Measurements from ENCODE around the gene ZNF709. TPM values are rescaled to one million over a fixed set of nuclear protein-coding genes. Genes with fewer than 3 reads are reported as not detected.
A peak's percentile ranks its signal among the peaks of the same experiment; 100 is the strongest.
"Not testable (repeated sequence)": the region's sequence is repeated elsewhere in the genome, so short reads cannot be mapped to it uniquely, and the experiment has no call there.

ZNF709 gene
- total RNA-seq, 2 donors from 2014 or later, result 1.4 to 3.5 TPM

DNA sequence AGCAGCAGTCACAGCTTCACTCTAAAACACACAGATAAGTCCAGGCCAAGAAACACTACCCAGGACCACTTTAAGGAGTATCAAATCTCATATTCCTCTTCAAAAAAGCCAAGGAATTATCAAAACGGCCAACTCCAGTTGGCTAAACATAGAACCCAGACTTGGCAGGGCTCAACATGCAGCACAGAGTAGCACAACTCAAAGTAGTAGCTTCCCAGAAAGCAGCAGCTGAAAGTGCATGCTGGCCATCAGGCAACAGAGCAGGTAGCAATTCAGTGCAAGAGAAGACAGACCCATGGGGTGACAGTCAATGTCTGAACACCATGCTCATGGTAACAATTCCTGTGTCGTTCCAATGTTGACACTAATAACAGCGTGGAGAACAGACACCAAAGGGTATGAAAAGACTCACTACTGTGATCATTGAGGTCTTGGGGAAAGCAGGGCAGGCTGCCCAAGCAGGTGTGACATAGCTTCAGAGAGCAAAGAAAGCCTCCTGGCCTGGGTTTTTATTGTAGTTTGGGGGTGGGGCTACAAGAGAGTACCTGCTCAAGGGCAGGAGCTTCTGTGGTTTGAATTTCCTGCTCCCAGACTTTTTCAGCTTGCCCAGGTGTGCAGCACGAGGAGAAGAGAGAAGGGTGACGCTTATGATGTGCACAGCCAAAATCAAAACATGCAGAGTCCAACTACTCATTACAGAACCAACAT is 6.2 kb downstream of the ZNF709 start:
- DNase-seq (ENCODE audit: low spot score) (no peak), ATAC-seq (ENCODE audit: insufficient number of reproducible peaks, low FRiP score, low read depth) (no peak)
- Histone ChIP-seq H3K27me3 (replicated peaks; ENCODE audit: insufficient read depth) (no peaks in the 10 kb centered on the region), H3K4me3 (no peak overlapping the region), H3K4me1 (ENCODE audit: control insufficient read depth in 1 of 2, low read depth in 2 of 2) (peaks cover under 1 to 9% of the 10 kb centered on the region in 2 donors), H3K36me3 (no peaks in the 10 kb centered on the region), H3K27ac (no peak overlapping the region), H3K9me3 (no peaks in the 10 kb centered on the region)
- TF ChIP-seq, protein P1, sequence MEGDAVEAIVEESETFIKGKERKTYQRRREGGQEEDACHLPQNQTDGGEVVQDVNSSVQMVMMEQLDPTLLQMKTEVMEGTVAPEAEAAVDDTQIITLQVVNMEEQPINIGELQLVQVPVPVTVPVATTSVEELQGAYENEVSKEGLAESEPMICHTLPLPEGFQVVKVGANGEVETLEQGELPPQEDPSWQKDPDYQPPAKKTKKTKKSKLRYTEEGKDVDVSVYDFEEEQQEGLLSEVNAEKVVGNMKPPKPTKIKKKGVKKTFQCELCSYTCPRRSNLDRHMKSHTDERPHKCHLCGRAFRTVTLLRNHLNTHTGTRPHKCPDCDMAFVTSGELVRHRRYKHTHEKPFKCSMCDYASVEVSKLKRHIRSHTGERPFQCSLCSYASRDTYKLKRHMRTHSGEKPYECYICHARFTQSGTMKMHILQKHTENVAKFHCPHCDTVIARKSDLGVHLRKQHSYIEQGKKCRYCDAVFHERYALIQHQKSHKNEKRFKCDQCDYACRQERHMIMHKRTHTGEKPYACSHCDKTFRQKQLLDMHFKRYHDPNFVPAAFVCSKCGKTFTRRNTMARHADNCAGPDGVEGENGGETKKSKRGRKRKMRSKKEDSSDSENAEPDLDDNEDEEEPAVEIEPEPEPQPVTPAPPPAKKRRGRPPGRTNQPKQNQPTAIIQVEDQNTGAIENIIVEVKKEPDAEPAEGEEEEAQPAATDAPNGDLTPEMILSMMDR (IDR thresholded peaks at IDR 0.05), result no peak

DNA sequence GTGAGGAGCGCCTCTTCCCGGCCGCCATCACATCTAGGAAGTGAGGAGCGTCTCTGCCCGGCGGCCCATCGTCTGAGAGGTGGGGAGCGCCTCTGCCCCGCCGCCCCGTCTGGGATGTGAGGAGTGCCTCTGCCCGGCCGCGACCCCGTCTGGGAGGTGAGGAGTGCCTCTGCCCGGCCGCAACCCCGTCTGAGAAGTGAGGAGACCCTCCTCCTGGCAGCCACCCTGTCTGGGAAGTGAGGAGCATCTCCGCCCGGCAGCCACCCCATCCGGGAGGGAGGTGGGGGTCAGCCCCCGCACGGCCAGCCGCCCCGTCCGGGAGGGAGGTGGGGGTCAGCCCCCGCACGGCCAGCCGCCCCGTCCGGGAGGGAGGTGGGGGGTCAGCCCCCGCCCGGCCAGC is 17.0 kb downstream of the ZNF709 start:
- peaks cover 76% of the 10 kb centered on the region for H3K9me3 ChIP-seq
- not testable (repeated sequence) for H3K27ac ChIP-seq; H3K27me3 ChIP-seq (replicated peaks; ENCODE audit: insufficient read depth); H3K4me3 ChIP-seq; ATAC-seq (ENCODE audit: insufficient number of reproducible peaks, low FRiP score, low read depth); H3K4me1 ChIP-seq (ENCODE audit: control insufficient read depth in 1 of 2, low read depth in 2 of 2); DNase-seq (ENCODE audit: low spot score)
- H3K36me3 ChIP-seq, result peaks cover 31% of the 10 kb centered on the region

DNA sequence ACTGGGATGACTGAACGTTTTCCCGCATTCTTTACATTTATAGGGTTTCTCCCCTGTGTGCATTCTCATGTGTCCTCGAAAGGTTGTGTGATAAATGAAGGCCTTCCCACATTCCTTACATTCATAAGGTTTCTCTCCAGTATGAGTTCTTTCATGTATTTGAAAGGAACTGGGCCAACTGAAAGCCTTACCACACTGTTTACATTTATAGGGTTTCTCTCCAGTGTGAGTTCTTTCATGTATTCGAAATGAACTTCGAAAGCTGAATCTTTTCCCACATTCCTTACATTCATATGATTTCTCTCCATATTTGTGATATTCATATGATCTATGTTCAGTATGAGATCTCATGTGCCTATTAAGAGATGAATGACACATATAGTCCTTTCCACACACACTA is 19.4 kb downstream of the ZNF709 start:
- Histone ChIP-seq H3K9me3 (peaks cover 82% of the 10 kb centered on the region), H3K4me3 (no peak overlapping the region), H3K27ac (no peak overlapping the region), H3K27me3 (replicated peaks; ENCODE audit: insufficient read depth) (no peaks in the 10 kb centered on the region), H3K4me1 (ENCODE audit: control insufficient read depth in 1 of 2, low read depth in 2 of 2) (no peaks in the 10 kb centered on the region), H3K36me3 (peaks cover 41% of the 10 kb centered on the region)
- DNase-seq (ENCODE audit: low spot score), result no peak
- TF ChIP-seq, protein P1 (IDR thresholded peaks at IDR 0.05), result no peak
- ATAC-seq (ENCODE audit: insufficient number of reproducible peaks, low FRiP score, low read depth), result no peak

DNA sequence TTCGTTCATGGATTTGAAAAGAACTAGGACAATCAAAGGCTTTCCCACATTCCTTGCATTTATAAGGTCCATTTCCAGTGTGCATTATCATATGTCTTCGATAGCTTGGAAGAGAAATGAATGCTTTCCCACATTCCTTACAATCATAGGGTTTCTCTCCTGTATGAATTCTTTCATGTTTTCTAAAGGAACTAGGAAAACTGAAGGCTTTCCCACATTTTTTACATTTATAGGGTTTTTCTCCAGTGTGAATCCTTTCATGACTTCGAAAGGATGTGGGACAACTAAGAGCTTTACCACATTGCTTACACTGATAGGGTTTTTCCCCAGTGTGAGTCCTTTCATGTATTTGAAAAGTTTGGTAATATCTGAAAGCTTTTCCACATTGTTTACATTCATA is 19.8 kb downstream of the ZNF709 start:
- H3K36me3 ChIP-seq, result peaks cover 41% of the 10 kb centered on the region
- H3K9me3 ChIP-seq, result peaks cover 82% of the 10 kb centered on the region
- H3K27ac ChIP-seq, result no peak overlapping the region
- ATAC-seq (ENCODE audit: insufficient number of reproducible peaks, low FRiP score, low read depth) (no peak), DNase-seq (ENCODE audit: low spot score) (no peak)
- H3K4me1 ChIP-seq (ENCODE audit: control insufficient read depth in 1 of 2, low read depth in 2 of 2), result no peaks in the 10 kb centered on the region
- H3K27me3 ChIP-seq (replicated peaks; ENCODE audit: insufficient read depth), result no peaks in the 10 kb centered on the region
- no peak overlapping the region for H3K4me3 ChIP-seq
- TF ChIP-seq, protein P1 (IDR thresholded peaks at IDR 0.05), result no peak

DNA sequence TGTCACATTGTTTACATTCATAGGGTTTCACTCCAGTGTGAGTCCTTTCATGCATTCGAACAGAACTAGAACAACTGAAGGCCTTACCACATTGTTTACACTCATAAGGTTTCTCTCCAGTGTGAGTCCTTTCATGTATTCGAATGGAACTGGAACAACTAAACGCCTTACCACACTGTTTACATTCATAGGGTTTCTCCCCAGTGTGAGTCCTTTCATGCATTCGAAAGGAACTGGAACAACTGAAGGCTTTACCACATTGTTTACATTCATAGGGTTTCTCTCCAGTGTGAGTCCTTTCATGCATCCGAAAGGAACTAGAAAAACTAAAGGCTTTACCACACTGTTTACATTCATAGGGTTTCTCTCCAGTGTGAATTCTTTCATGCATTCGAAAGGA is 20.5 kb downstream of the ZNF709 start:
- H3K4me3 ChIP-seq, result peak overlapping the region; percentile 10
- not testable (repeated sequence) for H3K4me1 ChIP-seq (ENCODE audit: control insufficient read depth in 1 of 2, low read depth in 2 of 2); ATAC-seq (ENCODE audit: insufficient number of reproducible peaks, low FRiP score, low read depth); H3K27ac ChIP-seq; DNase-seq (ENCODE audit: low spot score); H3K27me3 ChIP-seq (replicated peaks; ENCODE audit: insufficient read depth)
- peaks cover 80% of the 10 kb centered on the region for H3K9me3 ChIP-seq
- peaks cover 41% of the 10 kb centered on the region for H3K36me3 ChIP-seq

DNA sequence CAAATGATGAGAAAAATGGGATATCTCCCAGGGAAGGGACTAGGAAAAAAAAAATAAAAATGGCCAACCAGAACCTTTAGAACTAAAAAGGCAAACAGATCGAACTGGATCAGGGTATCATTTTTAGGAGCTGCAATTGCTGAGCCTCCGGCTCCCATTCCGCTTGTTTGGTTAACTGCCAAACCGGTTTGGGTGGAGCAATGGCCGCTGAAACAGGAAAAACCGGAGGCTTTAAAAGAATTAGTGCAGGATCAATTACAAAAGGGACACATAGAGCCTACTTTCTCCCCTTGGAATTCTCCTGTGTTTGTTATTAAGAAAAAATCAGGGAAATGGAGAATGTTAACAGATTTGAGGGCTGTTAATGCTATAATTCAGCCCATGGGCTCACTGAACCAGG is 31.1 kb downstream of the ZNF709 start:
- Histone ChIP-seq H3K27ac (no peak overlapping the region), H3K27me3 (replicated peaks; ENCODE audit: insufficient read depth) (no peaks in the 10 kb centered on the region), H3K9me3 (peaks cover 35% of the 10 kb centered on the region), H3K36me3 (peaks cover 5% of the 10 kb centered on the region), H3K4me1 (ENCODE audit: control insufficient read depth in 1 of 2, low read depth in 2 of 2) (no peaks in the 10 kb centered on the region), H3K4me3 (no peak overlapping the region)
- DNase-seq (ENCODE audit: low spot score) (no peak), ATAC-seq (ENCODE audit: insufficient number of reproducible peaks, low FRiP score, low read depth) (no peak)
- TF ChIP-seq, protein P1 (IDR thresholded peaks at IDR 0.05), result no peak
